OCI-LY1 (cell line): ENCODE data around the gene PCDHGA5.
"Not testable (repeated sequence)": the region's sequence is repeated elsewhere in the genome, so short reads cannot be mapped to it uniquely, and the experiment has no call there.

ENCODE experiments used
- H2AFZ ChIP-seq: fragments of 200-600 bp; sonication (generic), shearing (Covaris generic); 2 replicates; pipeline ENCODE4 v1.6.0; 2014; ENCODE audit warnings: antibody characterized with exemption, mild to moderate bottlenecking, low read length
- H3F3A ChIP-seq: fragments of 200-600 bp; sonication (generic), shearing (Covaris generic); 2 replicates; pipeline ENCODE4 v1.6.0; 2014; ENCODE audit warnings: mild to moderate bottlenecking, antibody characterized with exemption, low read length, moderate library complexity; ENCODE audit not compliant: insufficient read depth
- H3K27ac ChIP-seq: fragments of 200-600 bp; sonication (generic); 2 replicates; pipeline ENCODE4 v1.5.1; 2014; ENCODE audit warnings: low read length, mixed run types, mild to moderate bottlenecking, low read depth; ENCODE audit not compliant: poor library complexity, severe bottlenecking
- H3K27me3 ChIP-seq: fragments of 200-600 bp; sonication (generic); 2 replicates; pipeline ENCODE4 v1.6.0; 2014; ENCODE audit warnings: antibody characterized with exemption, mild to moderate bottlenecking, low read length, moderate library complexity; ENCODE audit not compliant: insufficient read depth
- H3K36me3 ChIP-seq: fragments of 200-600 bp; sonication (generic); 2 replicates; pipeline ENCODE4 v1.6.1; 2014; ENCODE audit warnings: mild to moderate bottlenecking, antibody characterized with exemption, low read length, moderate library complexity, mixed read lengths; ENCODE audit not compliant: insufficient read depth
- H3K4me1 ChIP-seq: fragments of 200-600 bp; sonication (generic); 2 replicates; pipeline ENCODE4 v1.5.1; 2014; ENCODE audit warnings: mild to moderate bottlenecking, low read length, moderate library complexity; ENCODE audit not compliant: insufficient read depth, severe bottlenecking
- H3K4me2 ChIP-seq: fragments of 200-600 bp; sonication (generic), shearing (Covaris generic); 2 replicates; pipeline ENCODE4 v1.6.1; 2014; ENCODE audit warnings: low read length
- H3K4me3 ChIP-seq: fragments of 200-600 bp; sonication (generic); 2 replicates; pipeline ENCODE4 v1.5.1; 2014; ENCODE audit warnings: low read length, low read depth, mild to moderate bottlenecking, mixed read lengths; ENCODE audit not compliant: poor library complexity, severe bottlenecking
- H3K79me2 ChIP-seq: fragments of 200-600 bp; shearing (Covaris generic); 2 replicates; pipeline ENCODE4 v1.6.1; 2016; ENCODE audit warnings: mixed run types, low read length, mixed read lengths; ENCODE audit not compliant: insufficient read depth
- H3K9ac ChIP-seq: fragments of 200-600 bp; sonication (generic), shearing (Covaris generic); 2 replicates; pipeline ENCODE4 v1.6.1; 2014; ENCODE audit warnings: mild to moderate bottlenecking, low read length, mixed read lengths
- H3K9me2 ChIP-seq: fragments of 200-600 bp; sonication (generic), shearing (Covaris generic); 2 replicates; pipeline ENCODE4 v1.6.1; 2014; ENCODE audit warnings: low read depth, mild to moderate bottlenecking, low read length, mixed read lengths
- H3K9me3 ChIP-seq: fragments of 200-600 bp; shearing (Covaris generic); 2 replicates; pipeline ENCODE4 v1.6.1; 2014; ENCODE audit warnings: low read length, mixed read lengths
- H4K20me1 ChIP-seq: fragments of 200-600 bp; sonication (generic), shearing (Covaris generic); 2 replicates; pipeline ENCODE4 v1.6.0; 2016; ENCODE audit warnings: mild to moderate bottlenecking, low read length; ENCODE audit not compliant: insufficient read depth
- CTCF ChIP-seq: fragments of 200-600 bp; sonication (generic), shearing (Covaris generic); IDR thresholded peaks from 2 replicates; pipeline ENCODE4 v1.5.1; 2017; ENCODE audit warnings: mild to moderate bottlenecking, antibody characterized with exemption, low read length, moderate library complexity, mixed read lengths
- EZH2 ChIP-seq: fragments of 200-600 bp; sonication (generic), shearing (Covaris generic); IDR thresholded peaks from 2 replicates; pipeline ENCODE4 v1.8.0; 2017; ENCODE audit warnings: borderline replicate concordance, mixed run types, mild to moderate bottlenecking, antibody characterized with exemption, low read length, moderate library complexity, mixed read lengths

The PCDHGA5 gene

GRCh38 chr5:141338538-141339306 is 25.2 kb upstream of the PCDHGA5 start, which contains the start of gene PCDHGA2:
Gene PCDHGA2 (plus strand): TSS chr5:141338760.
- H3K9me2 ChIP-seq, result no peaks in the 10 kb centered on the region
- H3K27ac ChIP-seq, result no peak within 1 kb of the TSS
- no peak within 1 kb of the TSS for H3K4me3 ChIP-seq
- H3K36me3 ChIP-seq, result no peaks in the 10 kb centered on the region
- H3K9me3 ChIP-seq, result peaks cover 39% of the 10 kb centered on the region
- H3K9ac ChIP-seq, result no peak within 1 kb of the TSS
- no peaks in the 10 kb centered on the region for H3F3A ChIP-seq
- no peak within 1 kb of the TSS for H3K4me2 ChIP-seq
- no peaks in the 10 kb centered on the region for H3K79me2 ChIP-seq
- H2AFZ ChIP-seq, result no peak within 1 kb of the TSS
- no peaks in the 10 kb centered on the region for H3K27me3 ChIP-seq
- peaks cover 6% of the 10 kb centered on the region for H3K4me1 ChIP-seq
- TF ChIP-seq CTCF, result peak; percentile 40; the same call in 1 of the 2 replicates
- no peak for TF ChIP-seq EZH2
- no peaks in the 10 kb centered on the region for H4K20me1 ChIP-seq

GRCh38 chr5:141340781-141341354 is 23.1 kb upstream of the PCDHGA5 start:
- not testable (repeated sequence) for H3K9ac ChIP-seq, H3K9me2 ChIP-seq, H3K27me3 ChIP-seq, H3K36me3 ChIP-seq, H3K4me1 ChIP-seq, H2AFZ ChIP-seq, H3K27ac ChIP-seq, H3K4me2 ChIP-seq, H4K20me1 ChIP-seq, H3F3A ChIP-seq, H3K4me3 ChIP-seq, H3K79me2 ChIP-seq
- peaks cover 34% of the 10 kb centered on the region for H3K9me3 ChIP-seq

GRCh38 chr5:141342773-141343172 is 21.2 kb upstream of the PCDHGA5 start:
- Histone ChIP-seq H3F3A (no peaks in the 10 kb centered on the region), H3K79me2 (no peaks in the 10 kb centered on the region), H3K27me3 (no peaks in the 10 kb centered on the region), H2AFZ (no peak overlapping the region), H4K20me1 (no peaks in the 10 kb centered on the region), H3K9me2 (no peaks in the 10 kb centered on the region), H3K4me3 (no peak overlapping the region), H3K36me3 (no peaks in the 10 kb centered on the region), H3K9me3 (peaks cover 30% of the 10 kb centered on the region), H3K4me1 (no peaks in the 10 kb centered on the region), H3K9ac (no peak overlapping the region), H3K4me2 (no peak overlapping the region), H3K27ac (no peak overlapping the region)
- TF ChIP-seq EZH2, result no peak
- no peak for TF ChIP-seq CTCF
